Esophagus squamous epithelium (tissue), 4 donors: ENCODE measurements around the gene FABP6.
"Not testable (repeated sequence)": the region's sequence is repeated elsewhere in the genome, so short reads cannot be mapped to it uniquely, and the experiment has no call there.

ENCODE experiments used
- POLR2A ChIP-seq, 4 donors: fragments of 450-650 bp; IDR thresholded peaks; one replicate each; pipeline ENCODE4 v1.6.1; 2017; ENCODE audit warnings: antibody characterized with exemption in 4 of 4, mild to moderate bottlenecking in 4 of 4, moderate library complexity in 3 of 4
- TF ChIP-seq, protein P1 (sequence below), 6 experiments: fragments of 450-650 bp in 4 of 6; fragments of 200-600 bp in 2 of 6; sonication (generic) in 2 of 6; IDR thresholded peaks; one replicate each; pipeline ENCODE4 v1.5.1; 2016 to 2019; ENCODE audit warnings: antibody characterized with exemption in 6 of 6, mild to moderate bottlenecking in 4 of 6, moderate library complexity in 4 of 6

DNA sequence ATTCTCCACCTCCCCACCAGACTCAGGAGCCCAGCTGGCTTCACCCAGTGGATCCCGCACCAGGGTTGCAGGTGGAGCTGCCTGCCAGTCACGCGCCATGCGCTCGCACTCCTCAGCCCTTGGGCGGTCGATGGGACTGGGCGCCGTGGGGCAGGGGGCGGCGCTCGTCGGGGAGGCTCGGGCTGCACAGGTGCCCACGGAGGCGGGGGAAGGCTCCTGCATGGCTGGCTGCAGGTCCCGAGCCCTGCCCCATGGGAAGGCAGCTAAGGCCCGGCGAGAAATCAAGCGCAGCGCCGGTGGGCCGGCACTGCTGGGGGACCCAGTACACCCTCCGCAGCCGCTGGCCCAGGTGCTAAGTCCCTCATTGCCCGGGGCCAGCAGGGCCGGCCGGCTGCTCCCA lies 35.5 kb upstream of the FABP6 start:
- TF ChIP-seq, protein P1, sequence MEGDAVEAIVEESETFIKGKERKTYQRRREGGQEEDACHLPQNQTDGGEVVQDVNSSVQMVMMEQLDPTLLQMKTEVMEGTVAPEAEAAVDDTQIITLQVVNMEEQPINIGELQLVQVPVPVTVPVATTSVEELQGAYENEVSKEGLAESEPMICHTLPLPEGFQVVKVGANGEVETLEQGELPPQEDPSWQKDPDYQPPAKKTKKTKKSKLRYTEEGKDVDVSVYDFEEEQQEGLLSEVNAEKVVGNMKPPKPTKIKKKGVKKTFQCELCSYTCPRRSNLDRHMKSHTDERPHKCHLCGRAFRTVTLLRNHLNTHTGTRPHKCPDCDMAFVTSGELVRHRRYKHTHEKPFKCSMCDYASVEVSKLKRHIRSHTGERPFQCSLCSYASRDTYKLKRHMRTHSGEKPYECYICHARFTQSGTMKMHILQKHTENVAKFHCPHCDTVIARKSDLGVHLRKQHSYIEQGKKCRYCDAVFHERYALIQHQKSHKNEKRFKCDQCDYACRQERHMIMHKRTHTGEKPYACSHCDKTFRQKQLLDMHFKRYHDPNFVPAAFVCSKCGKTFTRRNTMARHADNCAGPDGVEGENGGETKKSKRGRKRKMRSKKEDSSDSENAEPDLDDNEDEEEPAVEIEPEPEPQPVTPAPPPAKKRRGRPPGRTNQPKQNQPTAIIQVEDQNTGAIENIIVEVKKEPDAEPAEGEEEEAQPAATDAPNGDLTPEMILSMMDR (IDR thresholded peaks at IDR 0.05): not testable (repeated sequence)
- not testable (repeated sequence) for TF ChIP-seq POLR2A (IDR thresholded peaks at IDR 0.05)
